Activated CD4-positive, alpha-beta T cell treated with anti-CD3 and anti-CD28 coated beads for 36 hours (primary cell): ENCODE results near the gene KDM6A. TPM values are rescaled to one million over a fixed set of nuclear protein-coding genes. Genes with fewer than 3 reads are reported as not detected.
"Not testable (repeated sequence)": the region's sequence is repeated elsewhere in the genome, so short reads cannot be mapped to it uniquely, and the experiment has no call there.

Source experiments
- ATAC-seq: fragments of 200-7000 bp; cut with Tn5 transposase; one replicate; pipeline ENCODE4 v1.10.0; 2021; ENCODE audit warnings: mild to moderate bottlenecking, moderate library complexity
- CTCF ChIA-PET: fragments of 350-600 bp; sonication (Branson Sonifier 250); formaldehyde crosslinking; loops from one replicate; lab custom pipeline; 2021; ENCODE audit warnings: antibody characterized with exemption; lab: Charles Lee
- POLR2A ChIA-PET: fragments of 350-600 bp; sonication (Branson Sonifier 250); formaldehyde crosslinking; loops from one replicate; lab custom pipeline; 2021; ENCODE audit warnings: antibody characterized with exemption, inconsistent platforms; lab: Charles Lee
- DNase-seq: peaks from one replicate; pipeline ENCODE4 v3.0.0-alpha.2; 2020
- H3K27ac Mint-ChIP-seq: one replicate; pipeline ENCODE4 v1.8.0; 2021; ENCODE audit warnings: mixed read lengths
- H3K27me3 Mint-ChIP-seq: one replicate; pipeline ENCODE4 v1.8.0; 2021; ENCODE audit warnings: mixed read lengths
- H3K36me3 Mint-ChIP-seq: one replicate; pipeline ENCODE4 v1.8.0; 2021; ENCODE audit warnings: low read depth, mixed read lengths
- H3K4me1 Mint-ChIP-seq: one replicate; pipeline ENCODE4 v1.8.0; 2021; ENCODE audit warnings: mixed read lengths
- H3K4me3 Mint-ChIP-seq: one replicate; pipeline ENCODE4 v1.8.0; 2021; ENCODE audit warnings: mild to moderate bottlenecking, moderate library complexity, mixed read lengths
- H3K9me3 Mint-ChIP-seq: one replicate; pipeline ENCODE4 v1.8.0; 2021; ENCODE audit warnings: low read depth, mixed read lengths
- intact Hi-C, 2 experiments: fragments of 100-400 bp; cut with DNase I in 1 of 2; cut with micrococcal nuclease in 1 of 2; formaldehyde crosslinking; loops; one replicate each; pipeline versions ENCODE4 v1.14.2 to v1.15.1; 2022 to 2024; cut with DNase I, micrococcal nuclease
- total RNA-seq, 2 experiments: library from RNA; stranded (reverse); gene quantifications; one replicate each; pipeline ENCODE4 v1.2.3, GENCODE V29; 2021

KDM6A gene
- total RNA-seq, 2 experiments from 2014 or later = 18.9 to 24.2 TPM

- POLR2A ChIA-PET = no interaction called here
- H3K4me1 Mint-ChIP-seq = peaks cover 47% of the 10 kb centered on the region
These were observed 119.8 kb downstream of the KDM6A start for GRCh38 chrX:44992775-44993174.

GRCh38 chrX:44996277-44996676 is 123.3 kb downstream of the KDM6A start:
- Mint-ChIP-seq H3K27me3 (no peaks in the 10 kb centered on the region), H3K4me1 (peaks cover 63% of the 10 kb centered on the region), H3K9me3 (peaks cover 5% of the 10 kb centered on the region), H3K27ac (peak overlapping the region; percentile 15), H3K4me3 (no peak overlapping the region), H3K36me3 (peaks cover 31% of the 10 kb centered on the region)
- DNase-seq (peak; percentile 44), ATAC-seq (peak; percentile 91)
- CTCF ChIA-PET = no interaction called here
- intact Hi-C loops = loop anchor here (5.0 to 10.0 kb wide), 3 partner anchors 79 to 124 kb away; partner anchors contain the start of gene KDM6A (in 1 of the 2)
- POLR2A ChIA-PET = no interaction called here

More at GRCh38 chrX:44992775-44993174, 119.8 kb downstream of the KDM6A start:
- Mint-ChIP-seq H3K9me3 (peaks cover 4% of the 10 kb centered on the region), H3K4me3 (no peak overlapping the region), H3K27ac (no peak overlapping the region), H3K36me3 (peaks cover 38% of the 10 kb centered on the region), H3K27me3 (no peaks in the 10 kb centered on the region)
- intact Hi-C loops = loop anchor here in 1 of 2 experiments (10.0 kb wide), 1 partner anchor 82 kb away; no protein-coding TSS in a partner anchor
- CTCF ChIA-PET = no interaction called here
- DNase-seq = no peak
- no peak for ATAC-seq

- Mint-ChIP-seq H3K36me3 (peaks cover 28% of the 10 kb centered on the region), H3K9me3 (peaks cover 5% of the 10 kb centered on the region), H3K27ac (peak overlapping the region; percentile 85), H3K27me3 (no peaks in the 10 kb centered on the region), H3K4me3 (peak overlapping the region; percentile 13), H3K4me1 (peaks cover 67% of the 10 kb centered on the region)
- ATAC-seq (no peak), DNase-seq (no peak)
- POLR2A ChIA-PET = interaction anchor here (0.6 kb wide), 1 partner anchor 27 kb away, joined by 3 read pairs; no protein-coding TSS in a partner anchor
- intact Hi-C loops = loop anchor here (5.0 to 10.0 kb wide), 3 partner anchors 77 to 125 kb away; partner anchors contain the start of gene KDM6A (in 1 of the 2)
- CTCF ChIA-PET = interaction anchor here (1.4 kb wide), 1 partner anchor 72 kb away, joined by 4 read pairs; no protein-coding TSS in a partner anchor
These were observed 124.4 kb downstream of the KDM6A start for GRCh38 chrX:44997282-44997812.

- ChIA-PET POLR2A (interaction anchor here (0.6 kb wide), 1 partner anchor 27 kb away, joined by 3 read pairs; no protein-coding TSS in a partner anchor), CTCF (interaction anchor here (1.4 kb wide), 1 partner anchor 72 kb away, joined by 4 read pairs; no protein-coding TSS in a partner anchor)
- Mint-ChIP-seq H3K4me1 (peaks cover 66% of the 10 kb centered on the region), H3K27me3 (no peaks in the 10 kb centered on the region), H3K36me3 (peaks cover 28% of the 10 kb centered on the region), H3K4me3 (peak overlapping the region; percentile 13), H3K27ac (peak overlapping the region; percentile 85), H3K9me3 (peaks cover 5% of the 10 kb centered on the region)
- ATAC-seq (peak; percentile 32), DNase-seq (no peak)
- intact Hi-C loops = loop anchor here (2.0 to 10.0 kb wide), 4 partner anchors 77 to 126 kb away; partner anchors contain the start of gene KDM6A (in 1 of the 2)
These were observed 124.9 kb downstream of the KDM6A start for GRCh38 chrX:44997888-44998287.

GRCh38 chrX:44999237-44999636 is 126.2 kb downstream of the KDM6A start:
- Mint-ChIP-seq H3K27ac (peak overlapping the region; percentile 9), H3K36me3 (peaks cover 23% of the 10 kb centered on the region), H3K4me1 (peaks cover 65% of the 10 kb centered on the region)
- intact Hi-C loops = loop anchor here (2.0 to 10.0 kb wide), 4 partner anchors 76 to 127 kb away; partner anchors contain the start of gene KDM6A (in 1 of the 2)
- POLR2A ChIA-PET, H3K4me3 Mint-ChIP-seq, CTCF ChIA-PET, H3K9me3 Mint-ChIP-seq, H3K27me3 Mint-ChIP-seq: not testable (repeated sequence)
- peak; percentile 40 for DNase-seq
- ATAC-seq = peak; percentile 42

- peaks cover 24% of the 10 kb centered on the region for H3K36me3 Mint-ChIP-seq
- peaks cover 60% of the 10 kb centered on the region for H3K4me1 Mint-ChIP-seq
- intact Hi-C loops = loop anchor here (2.0 to 10.0 kb wide), 4 partner anchors 75 to 128 kb away; partner anchors contain the start of gene KDM6A (in 1 of the 2)
- H3K27ac Mint-ChIP-seq = peak overlapping the region; percentile 9
- H3K9me3 Mint-ChIP-seq, DNase-seq, H3K4me3 Mint-ChIP-seq, POLR2A ChIA-PET, H3K27me3 Mint-ChIP-seq, ATAC-seq: not testable (repeated sequence)
- CTCF ChIA-PET = interaction anchor here (0.6 kb wide), 1 partner anchor 989 kb away, joined by 4 read pairs; no protein-coding TSS in a partner anchor
These were observed 126.9 kb downstream of the KDM6A start for GRCh38 chrX:44999872-45000271.

- H3K4me1 Mint-ChIP-seq = peaks cover 60% of the 10 kb centered on the region
- H3K36me3 Mint-ChIP-seq = peaks cover 28% of the 10 kb centered on the region
- DNase-seq = no peak
- peak overlapping the region; percentile 90 for H3K27ac Mint-ChIP-seq
- no peak for ATAC-seq
- POLR2A ChIA-PET = no interaction called here
- intact Hi-C loops = no loop called here
- no peaks in the 10 kb centered on the region for H3K27me3 Mint-ChIP-seq
- CTCF ChIA-PET = no interaction called here
- peak overlapping the region; percentile 63 for H3K4me3 Mint-ChIP-seq
- peaks cover 7% of the 10 kb centered on the region for H3K9me3 Mint-ChIP-seq
These were observed 128.1 kb downstream of the KDM6A start for GRCh38 chrX:45001048-45001447.

GRCh38 chrX:45003085-45003484 is 130.1 kb downstream of the KDM6A start:
- Mint-ChIP-seq H3K36me3 (peaks cover 35% of the 10 kb centered on the region), H3K9me3 (peaks cover 10% of the 10 kb centered on the region), H3K27ac (no peak overlapping the region), H3K27me3 (no peaks in the 10 kb centered on the region), H3K4me1 (peaks cover 56% of the 10 kb centered on the region), H3K4me3 (no peak overlapping the region)
- intact Hi-C loops = no loop called here
- POLR2A ChIA-PET = no interaction called here
- CTCF ChIA-PET = no interaction called here
- ATAC-seq = no peak
- DNase-seq = no peak

GRCh38 chrX:45006002-45006800 is 133.2 kb downstream of the KDM6A start:
- H3K36me3 Mint-ChIP-seq = peaks cover 26% of the 10 kb centered on the region
- ChIA-PET CTCF (no interaction called here), POLR2A (no interaction called here)
- H3K27ac Mint-ChIP-seq = peak overlapping the region; percentile 73
- DNase-seq = peak; percentile 12
- intact Hi-C loops = no loop called here
- peaks cover 7% of the 10 kb centered on the region for H3K9me3 Mint-ChIP-seq
- H3K4me1 Mint-ChIP-seq = peaks cover 43% of the 10 kb centered on the region
- ATAC-seq = peak; percentile 72
- no peaks in the 10 kb centered on the region for H3K27me3 Mint-ChIP-seq
- H3K4me3 Mint-ChIP-seq = no peak overlapping the region

GRCh38 chrX:45007598-45007997 is 134.6 kb downstream of the KDM6A start:
- intact Hi-C loops = no loop called here
- Mint-ChIP-seq H3K4me3 (no peak overlapping the region), H3K27me3 (no peaks in the 10 kb centered on the region), H3K9me3 (peaks cover 7% of the 10 kb centered on the region), H3K4me1 (peaks cover 37% of the 10 kb centered on the region), H3K36me3 (peaks cover 27% of the 10 kb centered on the region), H3K27ac (no peak overlapping the region)
- CTCF ChIA-PET = no interaction called here
- POLR2A ChIA-PET = no interaction called here
- DNase-seq (no peak), ATAC-seq (peak; percentile 55)

- intact Hi-C loops = no loop called here
- Mint-ChIP-seq H3K4me1 (peaks cover 40% of the 10 kb centered on the region), H3K27ac (no peak overlapping the region), H3K4me3 (no peak overlapping the region), H3K36me3 (peaks cover 21% of the 10 kb centered on the region), H3K27me3 (no peaks in the 10 kb centered on the region), H3K9me3 (peaks cover 7% of the 10 kb centered on the region)
- CTCF ChIA-PET = interaction anchor here (0.9 to 1.4 kb wide), 2 partner anchors 10 to 178 kb away, joined by 3 read pairs; no protein-coding TSS in a partner anchor
- POLR2A ChIA-PET = interaction anchor here (0.6 kb wide), 1 partner anchor 135 kb away, joined by 3 read pairs; no protein-coding TSS in a partner anchor
- DNase-seq (no peak), ATAC-seq (no peak)
These were observed 136.5 kb downstream of the KDM6A start for GRCh38 chrX:45009371-45010000.
